ENCODE results near the gene IL20RB. TPM values are rescaled to one million over a fixed set of nuclear protein-coding genes. Genes with fewer than 3 reads are reported as not detected.

Gene IL20RB
- total and polyA plus RNA-seq, 2 of the 4 experiments (the other 2 are of a cell fraction) = 0.72 to 0.97 TPM

DNA sequence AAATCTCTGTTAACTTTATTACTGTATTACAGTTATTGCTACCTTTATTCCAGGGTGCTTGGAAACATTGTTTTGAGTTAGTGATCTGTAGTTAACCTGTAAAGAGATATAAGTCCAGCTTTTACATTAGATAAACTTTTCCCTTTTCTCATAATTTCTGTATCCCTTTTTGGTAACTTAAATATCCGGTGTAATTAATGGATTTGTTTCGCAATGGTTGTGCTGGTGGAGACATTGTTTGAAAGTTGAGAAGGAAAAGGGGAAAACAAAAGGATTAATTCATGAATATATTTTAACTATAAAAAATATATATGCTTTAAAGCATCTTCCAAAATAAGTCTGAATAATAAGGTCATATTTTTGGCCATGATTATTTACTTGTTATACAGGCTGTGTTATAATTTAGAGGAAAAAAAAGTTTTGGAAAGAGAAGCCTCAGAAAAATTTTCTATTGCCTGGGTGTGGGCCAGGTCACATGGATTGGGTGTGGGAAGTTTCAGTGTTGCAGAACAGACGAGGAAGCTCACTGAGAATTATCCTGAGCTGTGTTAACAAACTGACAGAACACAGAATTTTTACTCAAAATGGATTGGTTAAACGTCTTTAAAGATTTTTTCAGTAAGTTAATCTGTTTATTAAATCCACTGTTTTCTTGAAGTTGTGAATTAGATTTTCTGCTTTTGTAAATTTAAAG lies 27.7 kb upstream of the IL20RB start:
- intact Hi-C loops (cut with micrococcal nuclease) = no loop called here
- H3K9me3 ChIP-seq (ENCODE audit: control insufficient read depth, insufficient read depth, low read length) = no peaks in the 10 kb centered on the region
- peaks cover 10% of the 10 kb centered on the region for H3K36me3 ChIP-seq (ENCODE audit: control insufficient read depth, insufficient read depth, low read length)
- H3K4me2 ChIP-seq (ENCODE audit: low read depth, low read length) = peak overlapping the region; percentile 47; the same call in 1 of the 2 replicates
- in situ Hi-C loops (cut with MboI; ENCODE audit: low sequenced_read_pairs) = no loop called here
- TF ChIP-seq CEBPB (IDR thresholded peaks at IDR 0.05; ENCODE audit: low read depth, low read length) = peak; percentile 70
- no peak for TF ChIP-seq POLR2A (IDR thresholded peaks at IDR 0.05; ENCODE audit: low read depth, low read length)
- ATAC-seq (ENCODE audit: low read depth) = no peak
- H2AK9ac ChIP-seq (replicated peaks; ENCODE audit: low read depth, low read length, poor library complexity) = no peak overlapping the region
- no peak overlapping the region for H4K5ac ChIP-seq (ENCODE audit: low read depth, low read length)
- DNase-seq = peak; percentile 44
- 0 out of 2 replicates have a peak, but pooled peaks cover 2% of the 10 kb centered on the region for H3K4me1 ChIP-seq (ENCODE audit: control insufficient read depth, insufficient read depth, low read length)
- peaks cover 6% of the 10 kb centered on the region for H4K20me1 ChIP-seq (ENCODE audit: insufficient read depth, low read length)
- no peak overlapping the region for H2BK20ac ChIP-seq (ENCODE audit: low read depth, low read length)
- WGBS, 2 experiments (ENCODE audit: extremely low coverage in 2 of 2, insufficient read length in 1 of 2) = no CpG with 5 or more reads among the region's 4 CpGs
- peaks cover 9 to 55% of the 10 kb centered on the region in 2 experiments for H3K79me1 ChIP-seq (ENCODE audit: low read depth in 1 of 2, low read length in 2 of 2)
- H3K27ac ChIP-seq (ENCODE audit: insufficient read depth, low read length) = peak overlapping the region; percentile 52; the same call in 1 of the 2 replicates
- H3K4ac ChIP-seq (ENCODE audit: low read depth, low read length) = no peak overlapping the region
- no TSS peak for BruUV-seq (replicated peaks)
- no peaks in the 10 kb centered on the region for H3K27me3 ChIP-seq (ENCODE audit: control insufficient read depth, insufficient read depth, low read length)
- H4K8ac ChIP-seq (ENCODE audit: low read depth in 2 of 2, low read length in 2 of 2) = no peak overlapping the region; a peak in 1 of 4 replicates
- no peak overlapping the region for H3K4me3 ChIP-seq (ENCODE audit: insufficient read depth, low read depth, low read length)
- no peak overlapping the region for H2BK15ac ChIP-seq (ENCODE audit: low read depth, low read length)
- CTCF ChIA-PET = no interaction called here
- no peak overlapping the region for H2BK120ac ChIP-seq (ENCODE audit: low read depth, low read length)
- no peak overlapping the region for H2AFZ ChIP-seq (replicated peaks; ENCODE audit: low read length, poor library complexity)
- no peak overlapping the region for H4K91ac ChIP-seq (ENCODE audit: insufficient read depth, low read depth, low read length)
- no peak overlapping the region for H3K14ac ChIP-seq (replicated peaks; ENCODE audit: low read depth, low read length)
- peaks cover 10% of the 10 kb centered on the region for H3K9me1 ChIP-seq (ENCODE audit: insufficient read depth, low read length)
- dilution Hi-C loops (cut with HindIII; ENCODE audit: low sequenced_read_pairs, unreplicated experiment) = no loop called here
- POLR2A ChIA-PET (ENCODE audit: unreplicated experiment) = interaction anchor here (0.6 kb wide), 1 partner anchor 735 kb away, joined by 3 read pairs; no protein-coding TSS in a partner anchor
- H2BK5ac ChIP-seq (ENCODE audit: low read depth, low read length, poor library complexity, severe bottlenecking) = peak overlapping the region; percentile 29
- no peak overlapping the region for H3K9ac ChIP-seq (ENCODE audit: low read depth, low read length)
- no peak overlapping the region for H3K18ac ChIP-seq (ENCODE audit: low read depth, low read length)
- peak overlapping the region; percentile 51; the same call in 1 of the 2 replicates for H3K23ac ChIP-seq (ENCODE audit: low read depth, low read length)
- no peak overlapping the region for H2AK5ac ChIP-seq (ENCODE audit: low read depth, low read length)
- no peak overlapping the region for H3K56ac ChIP-seq (ENCODE audit: extremely low read depth, insufficient read depth, low read length)

Measured in IMR-90 (cell line).